Activated CD4-positive, alpha-beta T cell treated with anti-CD3 and anti-CD28 coated beads, Interleukin-2, amount 50 U/mL, for 48 hours (primary cell): ENCODE results near the gene CTNNBL1.
"Not testable (repeated sequence)": the region's sequence is repeated elsewhere in the genome, so short reads cannot be mapped to it uniquely, and the experiment has no call there.

Source experiments
- DNase-seq, 2 experiments: peaks; one replicate each; pipeline ENCODE4 v3.0.0-alpha.2; 2020

The CTNNBL1 gene

DNA sequence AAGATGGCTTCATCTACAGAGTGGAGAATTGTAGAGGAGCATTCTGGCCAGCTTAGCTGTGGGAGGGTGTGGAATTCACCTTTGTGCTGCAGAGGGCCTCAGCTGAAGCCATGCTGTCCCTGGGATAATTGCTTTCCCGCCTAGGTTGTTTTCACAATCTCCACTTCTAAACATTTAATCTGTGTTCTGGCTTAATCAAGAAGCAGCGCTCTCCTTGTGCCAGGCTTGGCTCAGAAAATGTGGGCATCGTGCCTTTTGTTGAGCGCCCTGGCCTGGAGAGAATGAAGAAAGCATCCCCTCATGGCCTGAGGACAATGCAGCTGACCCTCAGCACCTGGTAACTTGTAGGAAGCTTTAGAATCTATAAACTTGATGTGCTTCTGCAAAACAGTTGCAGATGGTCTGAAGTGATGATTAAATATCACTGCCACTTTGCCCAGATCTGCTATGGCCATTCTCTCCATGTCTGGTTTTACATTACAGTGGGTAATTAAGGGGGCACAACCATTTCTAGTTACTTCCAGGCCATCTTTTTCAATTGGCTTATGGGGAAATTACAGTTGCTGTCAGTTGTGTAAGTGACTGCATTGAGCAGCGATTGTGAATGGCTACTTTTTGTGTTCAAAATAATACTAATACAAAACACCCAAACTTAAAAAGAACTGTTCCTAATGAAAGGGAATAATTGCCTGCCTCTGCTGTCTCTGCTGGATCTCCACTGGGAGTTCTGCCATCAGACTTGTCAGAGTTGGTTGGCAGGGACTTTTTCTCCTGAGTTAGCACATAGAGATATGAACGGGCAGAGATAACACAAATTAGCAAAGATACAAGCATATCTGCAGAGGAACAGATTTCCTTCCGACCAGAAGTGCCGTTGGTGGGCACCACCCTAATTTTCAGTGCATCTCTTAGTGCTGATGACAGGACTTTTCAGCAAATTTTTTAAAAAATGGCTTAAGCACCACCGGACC is 18.4 kb downstream of the CTNNBL1 start:
- no peak for DNase-seq

DNA sequence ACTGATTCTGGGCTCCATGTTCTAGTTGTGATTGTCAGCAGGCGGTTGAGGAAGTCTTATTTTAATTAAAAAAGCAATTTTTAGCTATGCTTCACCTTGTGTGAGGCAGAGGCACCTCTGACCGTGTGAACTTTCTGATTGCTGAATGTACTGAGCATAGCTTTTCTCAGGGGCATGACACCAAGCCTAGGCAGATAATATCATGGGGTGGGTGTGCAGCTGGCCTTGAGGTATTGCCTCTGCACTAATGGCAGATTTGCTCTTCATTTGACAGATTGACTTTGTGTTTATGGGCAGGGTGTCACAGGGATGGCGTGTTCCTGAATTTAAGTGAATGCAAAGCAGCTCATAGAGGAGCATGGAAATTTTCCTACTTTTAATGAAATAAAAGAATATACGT is 19.6 kb downstream of the CTNNBL1 start:
- DNase-seq = no peak

DNA sequence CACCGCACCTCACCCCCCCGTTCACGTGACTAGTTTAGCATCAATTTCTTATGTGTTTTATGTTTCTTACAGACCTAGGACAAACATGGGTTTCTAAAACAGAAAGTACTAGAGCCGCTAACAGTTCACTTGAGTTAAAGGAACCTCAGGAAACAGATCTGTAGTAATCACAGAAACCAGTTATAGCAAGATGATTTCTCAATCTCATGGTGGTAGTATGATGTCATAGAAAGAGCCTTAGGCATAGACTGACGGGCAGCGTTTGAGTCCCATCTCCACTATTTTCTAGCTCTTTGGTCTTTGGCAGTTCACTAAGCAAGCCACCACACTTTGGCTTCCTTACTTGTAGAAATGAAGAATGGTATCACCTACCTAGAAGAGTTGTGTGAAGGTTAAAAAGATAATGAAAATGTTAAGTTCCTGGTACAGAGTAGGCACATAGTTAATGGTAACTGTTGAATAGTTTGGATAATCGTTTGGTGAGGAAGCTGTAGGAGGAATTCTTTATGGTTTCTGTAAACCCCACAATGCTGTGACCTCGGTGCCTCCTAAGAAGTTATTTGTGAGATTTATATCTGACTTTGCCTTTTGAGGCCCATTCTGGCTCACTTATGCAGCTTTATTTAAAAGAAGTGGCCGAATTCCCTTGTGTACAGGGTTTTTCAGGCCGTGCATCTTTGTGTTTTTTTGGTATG is 21.3 kb downstream of the CTNNBL1 start:
- DNase-seq = no peak

DNA sequence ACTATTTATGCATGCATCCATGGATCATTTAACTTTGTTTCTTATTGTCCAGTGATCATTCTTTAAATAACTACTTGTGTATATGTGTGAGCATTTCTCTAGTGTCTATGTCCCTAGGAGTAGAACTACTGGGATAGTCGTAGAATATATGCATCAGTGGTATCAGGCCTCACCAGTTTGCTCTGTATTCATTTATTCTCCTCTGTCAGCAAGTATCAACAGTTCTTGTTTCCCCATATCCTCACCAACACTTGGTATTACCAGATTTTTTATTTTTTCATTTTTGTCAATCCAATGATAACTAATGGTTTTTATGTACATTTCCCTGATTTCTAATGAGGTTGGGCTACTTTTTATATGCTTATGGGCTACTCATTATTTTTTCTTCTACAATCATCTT is 27.9 kb downstream of the CTNNBL1 start:
- DNase-seq = no peak

DNA sequence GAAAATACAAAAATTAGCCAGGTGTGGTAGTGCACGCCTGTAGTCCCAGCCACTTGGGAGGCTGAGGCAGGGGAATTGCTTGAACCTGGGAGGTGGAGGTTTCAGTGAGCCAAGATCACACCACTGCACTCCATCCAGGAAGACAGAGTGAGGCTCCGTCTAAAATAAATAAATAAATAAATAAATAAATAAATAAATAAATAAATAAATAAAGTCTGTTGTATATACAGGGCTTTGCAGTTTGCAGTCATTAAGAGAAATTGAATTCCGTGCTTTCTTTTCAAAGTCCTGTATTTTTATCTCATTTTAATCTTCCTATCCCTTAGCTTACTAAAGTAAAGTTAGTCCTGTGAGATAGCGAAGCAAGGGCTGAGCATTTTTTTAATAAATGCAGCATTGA is 28.5 kb downstream of the CTNNBL1 start:
- not testable (repeated sequence) for DNase-seq

DNA sequence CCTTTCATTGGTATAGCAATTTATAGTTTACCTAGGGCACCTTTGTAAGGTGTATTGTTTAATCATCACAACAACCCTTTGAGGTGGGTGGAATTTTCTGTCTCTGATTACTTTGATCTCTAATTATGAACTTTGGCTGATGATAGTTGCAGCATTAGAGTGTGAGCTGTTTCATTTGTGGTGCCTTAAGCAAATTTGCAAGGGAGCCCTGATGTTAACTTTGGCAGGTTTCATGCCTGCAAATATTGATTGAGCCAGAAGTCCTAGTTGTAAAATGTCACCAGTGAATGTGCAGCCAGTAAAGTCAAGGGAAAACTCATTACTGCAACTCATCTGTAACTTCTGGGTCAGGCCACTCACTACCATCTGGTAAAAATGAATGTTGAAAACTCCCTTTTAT is 29.8 kb downstream of the CTNNBL1 start:
- no peak for DNase-seq

DNA sequence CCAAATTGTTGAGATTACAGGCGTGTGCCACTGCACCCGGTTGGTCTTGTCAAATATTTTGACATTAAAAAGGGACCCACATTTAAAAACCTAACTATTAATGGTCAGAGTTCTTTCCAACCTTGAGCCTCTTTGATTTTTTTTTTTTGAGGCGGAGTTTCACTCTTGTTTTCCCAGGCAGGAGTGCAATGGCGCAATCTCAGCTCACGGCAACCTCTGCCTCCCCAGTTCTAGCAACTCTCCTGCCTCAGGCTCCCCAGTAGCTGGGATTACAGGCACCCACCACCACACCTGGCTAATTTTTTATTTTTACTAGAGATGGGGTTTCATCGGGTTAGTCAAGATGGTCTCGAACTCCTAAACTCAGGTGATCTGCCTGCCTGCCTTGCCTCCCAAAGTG is 31.3 kb downstream of the CTNNBL1 start:
- no peak for DNase-seq

DNA sequence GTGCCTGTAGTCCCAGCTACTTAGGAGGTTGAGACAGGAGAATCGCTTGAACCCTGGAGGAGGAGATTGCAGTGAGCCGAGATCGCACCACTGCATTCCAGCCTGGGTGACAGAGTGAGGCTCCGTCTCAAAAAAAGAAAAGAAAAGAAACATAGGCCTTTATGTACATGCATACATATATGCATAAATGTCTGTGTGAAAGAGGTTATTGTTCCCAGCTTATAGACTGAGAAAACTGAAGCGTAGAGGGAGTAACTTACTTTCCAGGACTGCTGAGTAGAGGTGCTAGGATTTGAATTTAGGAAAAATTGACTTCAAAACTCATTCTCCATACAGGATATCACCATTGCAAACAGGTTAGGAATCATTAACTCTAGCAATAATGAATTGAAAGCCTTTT is 32.0 kb downstream of the CTNNBL1 start:
- DNase-seq = no peak

DNA sequence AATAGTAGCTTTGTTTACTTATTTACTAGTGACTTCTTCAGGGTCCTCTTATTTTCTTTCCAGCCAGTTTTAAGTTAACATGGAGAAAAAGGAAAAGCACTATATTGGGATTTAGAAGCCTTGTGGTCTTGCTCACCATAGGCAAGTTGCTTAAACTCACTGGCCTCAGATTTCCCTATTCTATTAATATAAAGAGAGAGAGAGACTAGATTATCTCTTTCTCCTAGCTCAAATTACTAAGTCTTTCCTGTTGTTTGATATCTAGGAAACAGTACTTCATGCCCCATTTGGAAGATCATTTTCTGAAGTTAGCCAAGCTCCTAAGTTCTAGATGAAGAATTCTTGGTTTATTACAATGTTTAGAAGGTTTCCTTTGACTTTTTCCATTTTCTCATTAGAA is 32.5 kb downstream of the CTNNBL1 start:
- DNase-seq = no peak

DNA sequence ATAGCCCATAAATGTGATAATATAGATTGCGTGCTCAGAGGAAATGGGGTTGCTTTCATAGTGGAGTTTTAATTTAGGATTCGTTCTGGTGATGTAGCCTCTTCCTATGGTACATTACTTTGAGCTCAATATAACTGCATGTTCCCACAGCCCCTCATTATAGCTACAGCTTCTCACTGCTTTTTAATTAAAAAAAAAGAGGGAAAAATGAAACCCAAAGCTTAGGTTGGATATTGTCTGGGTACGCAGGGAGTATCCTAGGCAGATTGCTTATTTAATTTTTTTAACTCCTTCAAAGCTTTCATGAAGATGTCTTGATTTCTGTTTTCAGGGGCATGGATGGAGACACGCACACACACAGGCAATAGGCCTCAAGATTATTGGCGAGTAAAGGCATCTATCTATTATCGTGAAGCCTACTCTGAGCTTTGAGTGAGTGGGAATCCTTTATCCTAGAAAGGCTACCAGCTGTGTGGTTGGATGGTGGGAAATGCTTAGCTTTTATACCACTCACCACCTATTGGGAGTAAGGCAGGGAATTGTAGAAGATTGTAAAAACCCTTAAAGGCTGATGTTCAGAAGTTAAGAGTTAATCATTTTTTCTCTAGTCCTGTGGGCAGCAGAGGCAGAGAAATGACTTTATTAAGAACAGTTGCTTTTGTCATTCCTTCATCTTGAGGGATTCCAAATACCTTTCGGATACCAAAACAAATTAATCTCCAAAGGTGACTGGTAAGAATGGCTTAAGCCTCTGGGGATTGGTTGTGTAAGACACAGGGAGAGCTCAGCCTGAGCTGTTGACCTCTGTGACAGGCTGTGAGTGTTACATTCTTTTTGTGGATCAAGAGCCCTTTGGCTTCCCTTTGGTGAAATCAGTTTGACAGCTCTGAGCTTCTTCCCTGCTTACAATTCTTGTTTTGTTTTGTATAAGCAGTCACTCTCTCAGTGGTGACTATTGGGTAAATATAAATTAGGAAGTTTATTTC is 33.4 kb downstream of the CTNNBL1 start:
- no peak for DNase-seq

DNA sequence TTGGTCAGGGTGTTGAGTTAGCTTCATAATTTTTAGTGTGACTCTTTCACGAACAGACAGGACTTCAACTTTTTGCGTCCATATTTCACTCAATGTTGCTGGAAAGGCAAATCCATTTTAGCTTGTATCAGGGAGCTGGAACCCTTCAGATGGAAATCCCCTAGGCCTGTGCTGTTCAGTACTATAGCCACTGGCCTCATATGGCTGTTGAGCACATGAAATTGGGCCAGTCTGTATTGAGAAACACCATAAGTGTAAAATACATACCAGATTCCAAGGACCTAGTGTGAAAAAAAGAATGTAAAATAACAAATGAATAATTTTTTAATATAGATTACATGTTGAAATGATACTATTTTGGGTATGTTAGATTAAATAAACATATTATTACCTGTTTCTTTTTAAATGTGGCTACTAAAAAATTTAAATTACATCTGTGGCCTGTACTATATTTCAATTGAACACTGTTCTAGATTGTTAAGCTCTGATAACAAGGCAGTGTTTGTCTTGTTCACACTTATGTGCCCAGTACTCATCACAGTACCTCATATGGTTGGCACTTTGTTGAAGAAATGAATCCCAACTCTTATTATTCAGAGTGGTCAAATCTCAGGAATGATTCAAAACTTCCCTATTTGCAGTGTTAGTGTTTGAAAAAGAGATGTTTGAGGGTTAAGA is 34.3 kb downstream of the CTNNBL1 start:
- DNase-seq = no peak

DNA sequence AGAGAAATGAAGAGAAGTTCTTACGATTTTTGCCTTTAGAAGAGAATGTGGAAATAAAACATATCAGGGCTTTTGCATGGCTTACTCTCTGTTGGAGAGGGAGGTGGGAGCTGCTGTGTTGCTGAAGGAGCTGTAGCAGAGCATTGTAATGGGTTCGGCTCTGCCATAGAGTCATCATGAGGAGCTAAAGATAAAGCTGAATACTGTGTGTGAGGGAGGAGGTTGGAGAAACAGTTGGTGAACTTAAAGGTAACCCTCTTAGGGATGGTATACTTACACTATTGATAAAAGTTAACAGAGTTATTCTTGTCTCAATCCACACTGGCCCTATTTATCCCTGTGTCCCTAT is 34.8 kb downstream of the CTNNBL1 start:
- no peak for DNase-seq

DNA sequence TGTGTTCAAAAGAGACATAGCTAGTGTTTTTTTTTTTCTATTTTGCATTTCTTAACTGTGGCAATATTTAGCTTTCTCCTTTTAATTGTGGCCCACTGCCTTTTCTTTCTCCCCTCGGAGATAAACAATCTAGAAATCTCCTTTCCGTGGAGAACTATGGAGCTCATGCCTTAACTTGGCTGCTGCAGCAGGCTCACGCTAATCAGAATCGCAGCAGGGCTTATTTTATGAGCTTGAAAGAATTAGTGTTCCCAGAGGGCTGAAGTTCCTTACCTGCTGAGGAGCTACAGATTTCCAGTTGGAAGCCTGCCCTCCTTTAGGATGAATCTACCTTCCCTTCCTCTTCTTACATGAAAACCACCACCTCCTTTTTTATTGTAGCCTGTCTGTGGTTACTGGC is 35.6 kb downstream of the CTNNBL1 start:
- no peak for DNase-seq

DNA sequence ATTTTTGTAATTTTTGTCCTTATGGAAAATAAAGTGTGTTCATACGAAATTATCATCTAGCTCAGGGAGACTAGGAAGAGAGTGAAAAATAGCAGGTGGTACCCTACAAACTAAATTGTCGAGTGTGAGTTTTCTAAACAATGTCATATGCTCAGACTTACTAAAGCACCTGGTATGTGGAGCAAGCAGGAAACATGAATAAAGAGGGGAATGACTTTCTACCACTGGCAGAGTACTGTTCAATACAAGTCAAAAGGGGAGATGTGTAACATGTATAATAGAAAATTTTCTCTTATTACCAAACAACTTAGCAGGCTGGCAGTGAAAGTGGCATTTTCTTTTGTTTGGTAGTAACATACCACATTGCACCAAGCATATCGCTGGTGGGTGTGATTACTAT is 36.1 kb downstream of the CTNNBL1 start:
- no peak for DNase-seq

DNA sequence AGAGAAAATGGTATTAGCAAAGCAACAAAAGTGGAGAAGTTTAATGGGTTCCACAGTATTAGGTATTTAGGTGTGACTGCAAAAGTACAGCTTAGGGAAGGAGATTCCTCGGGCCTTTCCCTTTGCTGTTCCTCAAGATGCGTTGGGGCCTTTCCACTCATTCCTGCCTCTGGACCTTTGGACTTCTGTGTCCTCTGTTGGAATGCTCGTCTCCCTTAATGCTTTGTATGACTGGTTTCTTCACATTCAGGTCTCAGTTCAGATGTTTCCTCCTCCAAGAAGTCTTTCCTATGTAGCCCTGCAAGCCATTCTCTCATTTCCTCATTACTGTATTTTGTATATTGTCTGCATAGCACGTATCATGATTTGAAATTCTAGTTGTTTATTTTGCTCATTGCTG is 39.6 kb downstream of the CTNNBL1 start:
- DNase-seq = no peak

DNA sequence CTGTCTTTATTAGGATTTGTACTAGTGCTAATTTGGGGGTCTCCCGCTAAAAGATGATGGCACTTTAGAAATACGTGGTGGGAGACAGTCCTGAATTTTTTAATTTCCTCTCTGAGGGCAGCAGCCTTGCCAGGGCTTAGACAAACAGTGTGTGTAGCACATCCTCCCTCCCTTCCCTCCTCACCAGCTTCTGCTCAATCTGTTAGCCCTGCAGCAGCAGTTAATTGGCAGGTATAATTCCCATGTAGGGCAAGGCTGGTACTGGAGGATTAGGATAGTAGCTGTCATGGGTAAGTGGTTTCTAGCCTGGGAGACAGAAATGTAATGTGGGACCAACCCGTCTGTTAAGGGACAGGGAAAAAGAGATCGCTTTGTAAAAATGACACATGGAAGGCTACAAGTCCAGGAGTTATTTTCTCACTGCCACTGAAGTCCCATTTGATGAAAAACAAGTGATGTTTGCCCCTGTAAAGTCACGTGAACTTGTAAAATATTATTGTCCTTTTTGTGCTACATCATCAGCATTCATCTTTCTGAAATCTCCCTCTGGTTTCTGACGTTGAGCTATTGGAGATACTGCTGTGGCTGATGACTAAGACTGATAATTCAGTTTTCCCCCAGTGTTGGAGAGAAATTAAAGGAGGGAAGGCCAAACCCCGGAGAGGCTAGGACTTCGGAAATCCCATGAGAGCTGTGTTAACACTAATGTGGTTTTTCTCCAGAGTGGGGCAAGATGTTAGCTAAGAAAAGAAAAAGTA is 40.6 kb downstream of the CTNNBL1 start:
- no peak for DNase-seq

DNA sequence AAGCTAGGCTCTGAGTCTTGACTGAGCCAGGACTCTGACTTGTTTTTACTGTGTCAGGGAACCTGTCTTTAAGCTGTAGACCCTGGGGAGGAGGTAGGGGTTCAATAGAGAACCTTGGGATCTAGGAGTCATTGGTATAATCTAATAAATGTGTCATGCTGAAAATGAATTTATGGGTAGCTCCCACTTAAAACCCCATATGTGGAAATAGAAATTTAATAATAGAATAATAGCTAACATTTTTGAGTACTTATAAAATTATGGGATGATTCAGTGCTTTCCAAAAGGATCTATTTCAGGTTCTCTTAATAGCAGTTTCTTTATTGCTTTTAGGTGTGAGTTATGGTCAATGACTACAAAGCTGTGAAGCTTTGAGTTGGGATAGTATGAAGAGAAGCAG is 41.7 kb downstream of the CTNNBL1 start:
- no peak for DNase-seq

DNA sequence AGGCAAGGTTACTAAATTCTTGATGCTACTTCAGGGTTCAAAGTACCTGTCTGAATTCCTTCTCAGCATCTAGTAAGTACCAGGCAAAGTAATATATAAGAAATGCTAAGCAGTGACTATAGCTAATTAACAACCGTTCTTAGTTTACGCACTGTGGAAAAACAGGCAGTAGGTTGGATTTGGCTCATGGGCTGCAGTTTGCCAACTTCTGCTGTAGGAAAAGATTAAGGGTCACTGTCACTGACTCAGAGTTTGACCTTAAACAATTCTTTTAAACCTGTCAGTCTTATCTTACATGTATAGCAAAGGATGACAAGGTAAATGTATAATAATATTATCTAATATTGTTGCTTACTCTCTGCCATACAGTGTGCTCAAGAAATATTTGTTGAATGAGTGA is 42.3 kb downstream of the CTNNBL1 start:
- no peak for DNase-seq

DNA sequence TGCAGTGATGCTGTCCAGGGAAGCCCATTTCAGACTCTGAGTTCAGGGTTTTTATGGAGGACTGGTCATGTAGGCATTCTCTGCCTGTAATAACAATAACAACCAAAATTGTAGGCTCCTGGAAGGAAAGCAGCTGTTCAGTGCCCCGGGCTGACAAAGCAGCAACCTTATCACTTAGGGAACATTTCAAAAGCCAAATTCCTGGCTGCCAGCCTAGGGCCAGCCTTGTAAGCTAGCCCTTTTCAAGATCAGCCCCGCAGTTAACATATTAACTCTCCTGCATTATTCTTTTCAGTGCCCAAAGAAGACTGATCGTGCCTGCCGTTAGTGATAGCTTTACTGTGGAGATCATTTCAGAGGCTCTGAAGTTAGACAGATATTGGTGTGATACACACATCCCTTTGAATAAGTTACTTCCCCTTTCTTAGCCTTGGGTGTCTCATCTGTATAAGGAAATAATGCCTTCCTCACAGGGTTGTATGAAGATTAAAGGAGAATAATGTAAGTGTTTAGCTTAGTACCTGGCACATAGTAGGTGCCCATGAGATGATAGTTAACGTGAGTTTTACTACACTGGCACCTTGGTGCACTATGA is 44.1 kb downstream of the CTNNBL1 start:
- DNase-seq = no peak

DNA sequence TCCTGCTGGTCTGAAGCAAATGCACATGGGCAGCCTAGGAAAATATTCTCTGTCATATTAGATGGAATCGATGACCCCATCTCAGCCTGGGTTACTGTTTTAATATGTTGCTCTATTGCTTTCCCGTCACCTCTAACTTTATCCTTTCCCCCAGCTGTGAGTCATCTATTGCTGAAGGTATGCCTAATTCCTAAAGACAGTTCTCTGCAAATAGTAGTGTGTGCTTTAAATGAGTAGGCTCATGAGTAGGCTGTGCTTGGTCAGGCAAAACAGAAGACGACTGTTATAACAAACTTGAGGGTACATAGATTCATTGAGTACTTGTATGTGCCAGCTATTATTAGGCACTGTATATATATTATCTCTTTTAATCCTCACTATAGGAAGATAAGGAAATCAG is 47.2 kb downstream of the CTNNBL1 start:
- DNase-seq = no peak

DNA sequence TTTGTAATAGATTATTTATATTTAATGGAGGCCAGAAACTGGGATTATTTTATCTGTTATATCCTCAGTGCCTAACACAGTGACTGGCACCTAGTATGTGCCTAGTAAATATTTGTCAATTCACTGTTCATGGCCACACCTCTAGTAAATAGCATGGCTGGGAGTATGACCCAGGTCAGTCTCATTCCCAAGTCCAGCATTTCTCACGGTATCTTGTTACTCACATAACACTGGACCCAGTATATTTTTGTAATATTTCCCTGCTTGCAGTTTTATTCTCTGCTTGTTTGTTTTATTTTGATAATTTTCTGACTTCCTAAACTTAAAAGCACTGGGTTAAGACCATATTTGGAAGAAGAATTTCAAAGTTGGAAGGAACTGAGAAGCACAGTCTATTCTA is 47.7 kb downstream of the CTNNBL1 start:
- DNase-seq = no peak
